HepG2 (cell line): ENCODE data around the gene SHROOM1. TPM values are rescaled to one million over a fixed set of nuclear protein-coding genes. Genes with fewer than 3 reads are reported as not detected.

ENCODE experiments used
- CERS6 ChIP-seq: sonication (generic); formaldehyde crosslinking; IDR thresholded peaks from 2 replicates; pipeline ENCODE4 v1.5.0; 2020; ENCODE audit warnings: missing genetic modification reagents
- CREBL2 ChIP-seq: sonication (generic); formaldehyde crosslinking; IDR thresholded peaks from 2 replicates; pipeline ENCODE4 v1.8.1; 2023; ENCODE audit warnings: missing genetic modification reagents, mild to moderate bottlenecking, borderline replicate concordance
- KDM6A ChIP-seq: IDR thresholded peaks from 2 replicates; pipeline ENCODE4 v1.6.1; 2016; ENCODE audit warnings: low read depth
- MTERF4 ChIP-seq: sonication (generic); formaldehyde crosslinking; IDR thresholded peaks from 2 replicates; pipeline ENCODE4 v1.8.0; 2023; ENCODE audit warnings: mild to moderate bottlenecking, missing genetic modification reagents
- NR2F1 ChIP-seq, 2 experiments: fragments of 450-650 bp in 1 of 2; formaldehyde crosslinking in 1 of 2; IDR thresholded peaks; 2 replicates each; pipeline versions ENCODE4 v1.5.0 to v1.6.1; 2016 to 2020; ENCODE audit warnings: mild to moderate bottlenecking in 1 of 2, missing compliant biosample characterization in 1 of 2, missing genetic modification reagents in 1 of 2, moderate library complexity in 1 of 2
- STAT5B ChIP-seq: sonication (generic); formaldehyde crosslinking; IDR thresholded peaks from 2 replicates; pipeline ENCODE4 v1.4.0; 2020; ENCODE audit warnings: missing genetic modification reagents
- ZBTB7A ChIP-seq: sonication (generic); formaldehyde crosslinking; IDR thresholded peaks from 2 replicates; pipeline ENCODE4 v1.8.0; 2022; ENCODE audit warnings: mild to moderate bottlenecking, missing genetic modification reagents
- ZNF749 ChIP-seq: sonication (generic); formaldehyde crosslinking; IDR thresholded peaks from 2 replicates; pipeline ENCODE4 v1.8.0; 2022; ENCODE audit warnings: mild to moderate bottlenecking, missing genetic modification reagents, moderate library complexity, borderline replicate concordance
- polyA plus RNA-seq, 8 experiments: library from polyadenylated mRNA; depleted of rRNA in 3 of 8; stranded (reverse) in 7 of 8; unstranded in 1 of 8; fragments of >200 nt; fragmentation: Illumina TruSeq in 4 of 8; extraction: Trizol in 4 of 8; gene quantifications; 2 replicates each; pipeline versions ENCODE4 v1.2.1 to v1.2.3, GENCODE V29; 2011 to 2016; ENCODE audit warnings: low read depth in 4 of 8, missing spikeins in 1 of 8, mixed read lengths in 1 of 8; ENCODE audit not compliant: insufficient read depth in 1 of 8
- total RNA-seq, 5 experiments: library from RNA; depleted of rRNA; stranded (reverse); fragments of >200 nt; fragmentation: Illumina TruSeq; extraction: Trizol; gene quantifications; 2 replicates each; pipeline ENCODE4 v1.2.3, GENCODE V29; 2016; ENCODE audit warnings: low read depth in 1 of 5
- TF ChIP-seq, protein P1 (sequence below): sonication (generic); formaldehyde crosslinking; IDR thresholded peaks from 2 replicates; pipeline ENCODE4 v1.4.0; 2020; ENCODE audit warnings: mild to moderate bottlenecking, low read depth, missing genetic modification reagents
- TF ChIP-seq, protein P2 (sequence below): IDR thresholded peaks from 2 replicates; pipeline ENCODE4 v1.6.1; 2016; ENCODE audit warnings: missing genetic modification reagents, missing compliant biosample characterization

Gene SHROOM1
- total and polyA plus RNA-seq, 2 of the 13 experiments (the other 11 are each of a cell fraction or from before 2014, with no cell fraction given): 18.2 to 25.7 TPM

DNA sequence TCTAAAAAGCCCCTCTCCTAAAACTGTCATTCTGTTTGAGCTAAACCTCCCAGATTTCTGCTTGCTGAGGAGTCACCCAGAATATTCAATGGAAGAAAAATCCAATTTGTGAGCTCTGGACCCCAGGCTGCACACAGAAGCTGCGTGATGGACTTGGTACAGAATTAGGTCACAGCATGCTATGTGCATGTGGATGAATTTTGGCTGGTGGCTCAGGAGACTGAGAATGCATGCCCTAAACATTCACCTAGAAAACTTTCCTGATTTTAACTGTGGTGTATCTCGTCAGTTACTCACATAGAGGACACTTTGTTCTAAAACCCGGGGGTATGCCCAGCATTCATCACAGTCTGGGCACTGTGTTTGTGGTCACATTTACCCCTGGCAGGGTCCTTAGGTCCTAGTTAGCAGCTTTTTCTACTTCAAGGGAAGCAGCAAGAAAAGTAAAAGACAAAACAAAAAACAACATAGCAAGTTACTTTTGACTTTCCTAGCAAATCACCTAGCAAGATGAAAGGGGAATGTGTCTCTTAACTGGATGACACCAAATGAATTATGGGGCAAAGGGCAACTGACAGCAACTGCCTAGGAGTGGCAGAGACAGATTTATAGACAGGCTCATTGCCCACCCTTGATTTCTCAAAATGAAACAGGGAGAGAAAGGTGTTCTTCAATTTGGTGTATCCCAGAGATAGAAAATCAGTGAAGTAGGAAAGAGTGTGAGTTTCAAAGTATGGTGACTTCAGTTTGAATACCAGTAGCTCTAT, 8.3 kb upstream of the SHROOM1 start (continued):
- no peak for TF ChIP-seq CERS6
- TF ChIP-seq, protein P1, sequence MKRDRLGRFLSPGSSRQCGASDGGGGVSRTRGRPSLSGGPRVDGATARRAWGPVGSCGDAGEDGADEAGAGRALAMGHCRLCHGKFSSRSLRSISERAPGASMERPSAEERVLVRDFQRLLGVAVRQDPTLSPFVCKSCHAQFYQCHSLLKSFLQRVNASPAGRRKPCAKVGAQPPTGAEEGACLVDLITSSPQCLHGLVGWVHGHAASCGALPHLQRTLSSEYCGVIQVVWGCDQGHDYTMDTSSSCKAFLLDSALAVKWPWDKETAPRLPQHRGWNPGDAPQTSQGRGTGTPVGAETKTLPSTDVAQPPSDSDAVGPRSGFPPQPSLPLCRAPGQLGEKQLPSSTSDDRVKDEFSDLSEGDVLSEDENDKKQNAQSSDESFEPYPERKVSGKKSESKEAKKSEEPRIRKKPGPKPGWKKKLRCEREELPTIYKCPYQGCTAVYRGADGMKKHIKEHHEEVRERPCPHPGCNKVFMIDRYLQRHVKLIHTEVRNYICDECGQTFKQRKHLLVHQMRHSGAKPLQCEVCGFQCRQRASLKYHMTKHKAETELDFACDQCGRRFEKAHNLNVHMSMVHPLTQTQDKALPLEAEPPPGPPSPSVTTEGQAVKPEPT: no peak
- no peak for TF ChIP-seq STAT5B (CRISPR knock-in tag)
- peak; percentile 67 for TF ChIP-seq KDM6A (CRISPR knock-in tag)
- TF ChIP-seq NR2F1 (CRISPR knock-in tag; IDR thresholded peaks at IDR 0.05): 0 out of 4 replicates have a peak, but pooled peaks of 1 of the 2 experiments have one; percentile 22
- no peak for TF ChIP-seq ZBTB7A (CRISPR knock-in tag)
- no peak for TF ChIP-seq ZNF749
- TF ChIP-seq, protein P2, sequence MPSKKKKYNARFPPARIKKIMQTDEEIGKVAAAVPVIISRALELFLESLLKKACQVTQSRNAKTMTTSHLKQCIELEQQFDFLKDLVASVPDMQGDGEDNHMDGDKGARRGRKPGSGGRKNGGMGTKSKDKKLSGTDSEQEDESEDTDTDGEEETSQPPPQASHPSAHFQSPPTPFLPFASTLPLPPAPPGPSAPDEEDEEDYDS: no peak
- no peak for TF ChIP-seq MTERF4 (CRISPR knock-in tag)
- TF ChIP-seq CREBL2 (CRISPR knock-in tag): no peak
